Ishikawa (cell line): ENCODE data around the gene ALOX5AP.

Source experiments
- CEBPB ChIP-seq: IDR thresholded peaks from 2 replicates; pipeline ENCODE4 v1.6.1; 2012
- CREB1 ChIP-seq: IDR thresholded peaks from 2 replicates; pipeline ENCODE4 v1.6.1; 2012; ENCODE audit warnings: low read depth
- EGR1 ChIP-seq: IDR thresholded peaks from 2 replicates; pipeline ENCODE4 v1.6.1; 2012
- EP300 ChIP-seq: IDR thresholded peaks from 2 replicates; pipeline ENCODE4 v1.6.1; 2012; ENCODE audit warnings: borderline replicate concordance
- FOXM1 ChIP-seq: IDR thresholded peaks from 2 replicates; pipeline ENCODE4 v1.6.1; 2012; ENCODE audit warnings: low read depth, borderline replicate concordance
- MAX ChIP-seq: IDR thresholded peaks from 2 replicates; pipeline ENCODE4 v1.6.1; 2012
- NFIC ChIP-seq: IDR thresholded peaks from 2 replicates; pipeline ENCODE4 v1.6.1; 2012
- RAD21 ChIP-seq: IDR thresholded peaks from 2 replicates; pipeline ENCODE4 v1.6.1; 2012; ENCODE audit warnings: low read depth
- REST ChIP-seq: IDR thresholded peaks from 2 replicates; pipeline ENCODE4 v1.6.1; 2012; ENCODE audit warnings: low read depth, mild to moderate bottlenecking
- TAF1 ChIP-seq: IDR thresholded peaks from 2 replicates; pipeline ENCODE4 v1.6.1; 2012; ENCODE audit warnings: low read depth, mild to moderate bottlenecking
- TCF12 ChIP-seq: IDR thresholded peaks from 2 replicates; pipeline ENCODE4 v1.6.1; 2012; ENCODE audit warnings: low read depth
- TEAD4 ChIP-seq: IDR thresholded peaks from 2 replicates; pipeline ENCODE4 v1.6.1; 2012
- USF1 ChIP-seq: IDR thresholded peaks from 2 replicates; pipeline ENCODE4 v1.6.1; 2012
- YY1 ChIP-seq: IDR thresholded peaks from 2 replicates; pipeline ENCODE4 v1.6.1; 2012; ENCODE audit warnings: low read depth
- ZBTB7A ChIP-seq: IDR thresholded peaks from 2 replicates; pipeline ENCODE4 v1.6.1; 2012; ENCODE audit warnings: low read depth

ALOX5AP gene

GRCh38 chr13:30739761-30740642, 4.7 kb downstream of the ALOX5AP start:
- TF ChIP-seq REST: no peak
- TF ChIP-seq FOXM1: no peak
- no peak for TF ChIP-seq TAF1
- no peak for TF ChIP-seq TCF12

- TF ChIP-seq REST (no peak), TEAD4 (no peak), RAD21 (no peak), CREB1 (no peak), CEBPB (no peak), EP300 (no peak), MAX (no peak), USF1 (no peak)
These were observed 7.6 kb downstream of the ALOX5AP start for GRCh38 chr13:30742901-30743300.

GRCh38 chr13:30743319-30744055, 8.1 kb downstream of the ALOX5AP start:
- no peak for TF ChIP-seq TCF12
- TF ChIP-seq CREB1: no peak
- no peak for TF ChIP-seq CEBPB
- no peak for TF ChIP-seq MAX
- no peak for TF ChIP-seq NFIC
- TF ChIP-seq TEAD4: no peak
- TF ChIP-seq FOXM1: no peak
- TF ChIP-seq YY1: no peak
- no peak for TF ChIP-seq EP300
- no peak for TF ChIP-seq EGR1
- no peak for TF ChIP-seq USF1
- no peak for TF ChIP-seq REST
- TF ChIP-seq ZBTB7A: no peak
- TF ChIP-seq RAD21: no peak
- no peak for TF ChIP-seq TAF1

GRCh38 chr13:30744056-30744680, 8.8 kb downstream of the ALOX5AP start:
- TF ChIP-seq TEAD4: no peak
- no peak for TF ChIP-seq YY1
- no peak for TF ChIP-seq MAX
- TF ChIP-seq ZBTB7A: no peak
- TF ChIP-seq CEBPB: no peak
- no peak for TF ChIP-seq EGR1
- no peak for TF ChIP-seq FOXM1
- no peak for TF ChIP-seq EP300
- no peak for TF ChIP-seq CREB1
- TF ChIP-seq USF1: no peak
- no peak for TF ChIP-seq REST
- TF ChIP-seq TCF12: no peak
